ENCODE data around the gene ARL8A.

Gene ARL8A

DNA sequence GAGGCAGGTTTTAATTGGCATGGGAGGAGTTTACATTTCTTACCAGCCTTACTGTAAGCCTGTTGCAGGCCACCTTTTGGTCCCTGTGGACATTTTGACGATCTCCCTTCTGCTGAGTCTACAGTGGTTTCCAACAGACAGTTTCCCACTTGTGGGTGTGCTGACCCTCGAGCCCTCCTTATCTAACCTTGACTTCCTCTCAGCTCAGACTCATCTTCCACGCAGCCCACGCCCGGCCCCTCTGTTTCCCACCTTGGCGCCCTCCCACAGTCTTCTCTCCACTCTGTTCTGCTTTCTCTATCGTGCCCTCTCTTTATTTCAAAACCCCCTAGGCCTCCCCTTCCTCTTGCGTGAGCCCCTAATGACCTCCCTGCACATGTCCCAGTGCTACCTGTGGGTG, 6.1 kb upstream of the ARL8A start:
- TF ChIP-seq TAF1 (IDR thresholded peaks at IDR 0.05; ENCODE audit: borderline replicate concordance, insufficient read depth, low read length) (no peak), FOXP2 (optimal IDR thresholded peaks at IDR 0.05; ENCODE audit: borderline replicate concordance, extremely low read depth, extremely low read length, insufficient read depth) (no peak), POLR2AphosphoS5 (IDR thresholded peaks at IDR 0.05; ENCODE audit: low read depth, low read length) (no peak), SIN3A (IDR thresholded peaks at IDR 0.05; ENCODE audit: borderline replicate concordance, insufficient read depth, low read length) (no peak)
- TF ChIP-seq, protein P1, sequence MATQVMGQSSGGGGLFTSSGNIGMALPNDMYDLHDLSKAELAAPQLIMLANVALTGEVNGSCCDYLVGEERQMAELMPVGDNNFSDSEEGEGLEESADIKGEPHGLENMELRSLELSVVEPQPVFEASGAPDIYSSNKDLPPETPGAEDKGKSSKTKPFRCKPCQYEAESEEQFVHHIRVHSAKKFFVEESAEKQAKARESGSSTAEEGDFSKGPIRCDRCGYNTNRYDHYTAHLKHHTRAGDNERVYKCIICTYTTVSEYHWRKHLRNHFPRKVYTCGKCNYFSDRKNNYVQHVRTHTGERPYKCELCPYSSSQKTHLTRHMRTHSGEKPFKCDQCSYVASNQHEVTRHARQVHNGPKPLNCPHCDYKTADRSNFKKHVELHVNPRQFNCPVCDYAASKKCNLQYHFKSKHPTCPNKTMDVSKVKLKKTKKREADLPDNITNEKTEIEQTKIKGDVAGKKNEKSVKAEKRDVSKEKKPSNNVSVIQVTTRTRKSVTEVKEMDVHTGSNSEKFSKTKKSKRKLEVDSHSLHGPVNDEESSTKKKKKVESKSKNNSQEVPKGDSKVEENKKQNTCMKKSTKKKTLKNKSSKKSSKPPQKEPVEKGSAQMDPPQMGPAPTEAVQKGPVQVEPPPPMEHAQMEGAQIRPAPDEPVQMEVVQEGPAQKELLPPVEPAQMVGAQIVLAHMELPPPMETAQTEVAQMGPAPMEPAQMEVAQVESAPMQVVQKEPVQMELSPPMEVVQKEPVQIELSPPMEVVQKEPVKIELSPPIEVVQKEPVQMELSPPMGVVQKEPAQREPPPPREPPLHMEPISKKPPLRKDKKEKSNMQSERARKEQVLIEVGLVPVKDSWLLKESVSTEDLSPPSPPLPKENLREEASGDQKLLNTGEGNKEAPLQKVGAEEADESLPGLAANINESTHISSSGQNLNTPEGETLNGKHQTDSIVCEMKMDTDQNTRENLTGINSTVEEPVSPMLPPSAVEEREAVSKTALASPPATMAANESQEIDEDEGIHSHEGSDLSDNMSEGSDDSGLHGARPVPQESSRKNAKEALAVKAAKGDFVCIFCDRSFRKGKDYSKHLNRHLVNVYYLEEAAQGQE (IDR thresholded peaks at IDR 0.05; ENCODE audit: insufficient read depth in 1 of 2, low read depth in 2 of 2, low read length in 2 of 2): no peak

DNA sequence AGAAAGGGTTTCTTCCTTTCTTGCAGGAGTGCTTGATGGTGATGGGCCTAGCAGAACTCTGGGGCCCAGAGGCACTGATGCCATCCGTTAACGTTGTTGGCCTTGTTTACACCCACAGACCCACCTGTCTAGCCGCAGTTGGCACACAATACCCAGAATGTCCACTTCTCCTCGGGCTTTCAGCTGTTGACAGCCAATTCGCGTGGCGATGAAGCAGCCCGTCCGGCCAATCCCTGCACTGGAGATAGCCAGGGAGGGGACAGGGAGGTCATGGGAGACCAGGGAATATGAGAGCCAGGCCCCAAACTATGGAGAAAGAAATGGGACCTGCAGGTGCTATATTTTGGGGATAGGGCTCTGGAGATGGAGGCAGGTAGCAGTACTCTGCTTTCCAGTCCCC, 5.7 kb upstream of the ARL8A start:
- TF ChIP-seq FOXP2 (optimal IDR thresholded peaks at IDR 0.05; ENCODE audit: borderline replicate concordance, extremely low read depth, extremely low read length, insufficient read depth): no peak
- TF ChIP-seq TAF1 (IDR thresholded peaks at IDR 0.05; ENCODE audit: borderline replicate concordance, insufficient read depth, low read length): no peak
- TF ChIP-seq, protein P1 (IDR thresholded peaks at IDR 0.05; ENCODE audit: insufficient read depth in 1 of 2, low read depth in 2 of 2, low read length in 2 of 2): no peak
- no peak for TF ChIP-seq SIN3A (IDR thresholded peaks at IDR 0.05; ENCODE audit: borderline replicate concordance, insufficient read depth, low read length)

DNA sequence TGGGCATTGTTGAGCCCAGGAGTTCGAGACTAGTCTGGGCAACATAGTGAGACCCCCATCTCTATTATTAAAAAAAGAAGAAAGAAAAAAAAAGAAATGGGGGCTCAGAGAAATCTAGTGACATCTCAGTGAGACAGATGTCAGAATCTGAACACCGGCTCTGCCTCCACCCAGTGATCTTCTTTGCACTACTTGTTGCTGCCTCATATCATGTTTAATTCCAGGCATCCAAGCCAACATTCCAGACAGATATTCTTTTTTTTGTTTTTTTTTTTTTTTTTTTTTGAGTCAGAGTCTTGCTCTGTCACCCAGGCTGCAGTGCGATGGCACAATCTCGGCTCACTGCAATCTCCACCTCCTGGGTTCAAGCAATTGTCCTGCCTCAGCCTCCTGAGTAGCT, 5.0 kb upstream of the ARL8A start:
- TF ChIP-seq SIN3A (IDR thresholded peaks at IDR 0.05; ENCODE audit: borderline replicate concordance, insufficient read depth, low read length) (no peak), POLR2AphosphoS5 (IDR thresholded peaks at IDR 0.05; ENCODE audit: low read depth, low read length) (no peak), FOXP2 (optimal IDR thresholded peaks at IDR 0.05; ENCODE audit: borderline replicate concordance, extremely low read depth, extremely low read length, insufficient read depth) (no peak), TAF1 (IDR thresholded peaks at IDR 0.05; ENCODE audit: borderline replicate concordance, insufficient read depth, low read length) (no peak)
- TF ChIP-seq, protein P1 (IDR thresholded peaks at IDR 0.05; ENCODE audit: insufficient read depth in 1 of 2, low read depth in 2 of 2, low read length in 2 of 2): no peak

DNA sequence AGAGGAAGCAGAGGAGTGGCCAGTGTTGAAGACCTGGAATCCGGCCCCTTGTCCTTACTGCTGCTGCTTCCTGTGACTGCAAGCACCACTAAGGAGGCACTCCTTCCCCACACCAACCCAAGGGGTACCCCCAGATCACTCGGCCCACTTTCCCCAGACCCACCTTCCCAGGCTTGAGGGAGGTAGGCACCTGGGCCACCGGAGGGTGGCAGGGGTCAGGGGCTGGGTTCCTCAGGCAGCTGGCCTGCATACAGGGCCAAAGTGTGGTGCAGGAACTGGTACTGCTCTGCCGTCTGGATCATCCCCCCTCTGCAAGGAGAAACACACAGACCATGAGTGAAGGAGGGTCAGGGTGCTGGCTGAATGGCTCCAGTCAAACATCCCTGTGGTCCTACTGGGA, 3.9 kb upstream of the ARL8A start:
- no peak for TF ChIP-seq SIN3A (IDR thresholded peaks at IDR 0.05; ENCODE audit: borderline replicate concordance, insufficient read depth, low read length)
- TF ChIP-seq FOXP2 (optimal IDR thresholded peaks at IDR 0.05; ENCODE audit: borderline replicate concordance, extremely low read depth, extremely low read length, insufficient read depth): no peak
- TF ChIP-seq POLR2AphosphoS5 (IDR thresholded peaks at IDR 0.05; ENCODE audit: low read depth, low read length): no peak
- TF ChIP-seq, protein P1 (IDR thresholded peaks at IDR 0.05; ENCODE audit: insufficient read depth in 1 of 2, low read depth in 2 of 2, low read length in 2 of 2): no peak
- no peak for TF ChIP-seq TAF1 (IDR thresholded peaks at IDR 0.05; ENCODE audit: borderline replicate concordance, insufficient read depth, low read length)

DNA sequence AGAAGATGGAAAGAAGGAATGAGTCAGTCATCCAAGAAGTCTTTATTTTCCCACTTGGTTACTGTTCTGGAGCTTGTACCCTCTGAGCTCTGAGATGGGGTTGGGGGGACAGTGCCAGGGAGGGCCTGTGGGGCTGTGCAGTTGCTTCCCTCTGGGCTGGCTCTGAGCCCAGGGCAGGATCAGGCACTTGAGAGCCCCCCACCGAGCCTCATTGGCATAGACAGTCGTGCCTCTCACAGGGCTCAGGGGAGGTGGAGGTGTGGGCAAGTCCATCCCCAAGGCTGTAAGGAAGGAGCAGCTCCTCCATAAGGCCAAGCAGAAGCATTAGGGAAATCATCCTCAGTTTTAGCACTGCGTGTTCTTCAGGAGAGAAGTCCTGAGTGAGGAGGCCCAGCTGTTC, 2.5 kb upstream of the ARL8A start:
- TF ChIP-seq SIN3A (IDR thresholded peaks at IDR 0.05; ENCODE audit: borderline replicate concordance, insufficient read depth, low read length) (no peak), TAF1 (IDR thresholded peaks at IDR 0.05; ENCODE audit: borderline replicate concordance, insufficient read depth, low read length) (no peak), POLR2AphosphoS5 (IDR thresholded peaks at IDR 0.05; ENCODE audit: low read depth, low read length) (no peak), FOXP2 (optimal IDR thresholded peaks at IDR 0.05; ENCODE audit: borderline replicate concordance, extremely low read depth, extremely low read length, insufficient read depth) (no peak)
- TF ChIP-seq, protein P1 (IDR thresholded peaks at IDR 0.05; ENCODE audit: insufficient read depth in 1 of 2, low read depth in 2 of 2, low read length in 2 of 2): no peak

All from PFSK-1 (cell line).